Transverse colon (tissue), 4 donors: ENCODE data around the gene CALML6. TPM values are rescaled to one million over a fixed set of nuclear protein-coding genes. Genes with fewer than 3 reads are reported as not detected.

Source experiments
- DNase-seq: peaks from one replicate; pipeline ENCODE4 v3.0.0-alpha.2; 2019
- H3K27ac ChIP-seq, 4 donors: fragments of 200-600 bp; sonication (generic); 2 replicates each; pipeline ENCODE4 v1.5.1; 2016 to 2018; ENCODE audit warnings: inconsistent platforms in 4 of 4
- H3K27me3 ChIP-seq: fragments of 200-600 bp; sonication (generic); 2 replicates; pipeline ENCODE4 v1.5.1; 2017; ENCODE audit warnings: inconsistent platforms
- H3K36me3 ChIP-seq, 4 donors: fragments of 200-600 bp; sonication (generic); 2 replicates each; pipeline ENCODE4 v1.5.1; 2017 to 2019; ENCODE audit warnings: inconsistent platforms in 4 of 4
- H3K4me1 ChIP-seq, 4 donors: fragments of 200-600 bp; sonication (generic); 2 replicates each; pipeline ENCODE4 v1.5.1; 2017 to 2020; ENCODE audit warnings: inconsistent platforms in 4 of 4
- H3K4me3 ChIP-seq, 4 donors: fragments of 200-600 bp; sonication (generic); 1 replicate in 1 of 4; 2 replicates in 3 of 4; pipeline versions ENCODE4 v1.5.1 to v1.6.1; 2017 to 2019; ENCODE audit warnings: inconsistent platforms in 4 of 4
- H3K9me3 ChIP-seq, 2 donors: fragments of 200-600 bp; sonication (generic); 2 replicates each; pipeline ENCODE4 v1.5.1; 2017 to 2019; ENCODE audit warnings: inconsistent platforms in 2 of 2
- CTCF ChIP-seq, 5 experiments: fragments of 200-600 bp in 3 of 5; fragments of 450-650 bp in 2 of 5; sonication (generic) in 3 of 5; IDR thresholded peaks; 1 replicate in 2 of 5; 2 replicates in 3 of 5; pipeline ENCODE4 v1.5.1; 2016 to 2017; ENCODE audit warnings: antibody characterized with exemption in 5 of 5, inconsistent platforms in 3 of 5, mild to moderate bottlenecking in 2 of 5, moderate library complexity in 1 of 5
- EP300 ChIP-seq: sonication (generic); formaldehyde crosslinking; IDR thresholded peaks from one replicate; pipeline ENCODE4 v1.6.1; 2017; ENCODE audit warnings: antibody characterized with exemption, low read depth
- POLR2A ChIP-seq: fragments of 450-650 bp; IDR thresholded peaks from one replicate; pipeline ENCODE4 v1.6.1; 2016; ENCODE audit warnings: antibody characterized with exemption, mild to moderate bottlenecking, moderate library complexity
- POLR2AphosphoS5 ChIP-seq, 3 donors: sonication (generic); formaldehyde crosslinking; IDR thresholded peaks; one replicate each; pipeline ENCODE4 v1.6.1; 2016; ENCODE audit warnings: antibody characterized with exemption in 3 of 3
- WGBS, 2 donors: methylation state at CpG; one replicate each; pipeline ENCODE4 v1.1.5; 2018; ENCODE audit warnings: low coverage in 1 of 2; 5-methylcytosine and 5-hydroxymethylcytosine counted together
- in situ Hi-C, 4 donors: fragments of 200-750 bp; cut with MboI; loops; one replicate each; pipeline versions ENCODE4 v1.15.0 to v1.15.1; 2017; ENCODE audit warnings: low sequenced_read_pairs in 3 of 4, low pct_ligation_motif_present in 1 of 4, low pct_unique_long_range_greater_than_20kb in 1 of 4
- intact Hi-C: fragments of 100-400 bp; cut with DNase I; formaldehyde crosslinking; loops from one replicate; pipeline ENCODE4 v1.15.1; 2023; ENCODE audit warnings: low total_unique reads
- total RNA-seq, 4 donors: library from RNA; depleted of rRNA; stranded (reverse); fragments of >200 nt; gene quantifications; one replicate each; pipeline ENCODE4 v1.1.0, GENCODE V29; 2016

Gene CALML6
- total RNA-seq, 4 donors from 2014 or later = 0.48 TPM; not detected in 3

DNA sequence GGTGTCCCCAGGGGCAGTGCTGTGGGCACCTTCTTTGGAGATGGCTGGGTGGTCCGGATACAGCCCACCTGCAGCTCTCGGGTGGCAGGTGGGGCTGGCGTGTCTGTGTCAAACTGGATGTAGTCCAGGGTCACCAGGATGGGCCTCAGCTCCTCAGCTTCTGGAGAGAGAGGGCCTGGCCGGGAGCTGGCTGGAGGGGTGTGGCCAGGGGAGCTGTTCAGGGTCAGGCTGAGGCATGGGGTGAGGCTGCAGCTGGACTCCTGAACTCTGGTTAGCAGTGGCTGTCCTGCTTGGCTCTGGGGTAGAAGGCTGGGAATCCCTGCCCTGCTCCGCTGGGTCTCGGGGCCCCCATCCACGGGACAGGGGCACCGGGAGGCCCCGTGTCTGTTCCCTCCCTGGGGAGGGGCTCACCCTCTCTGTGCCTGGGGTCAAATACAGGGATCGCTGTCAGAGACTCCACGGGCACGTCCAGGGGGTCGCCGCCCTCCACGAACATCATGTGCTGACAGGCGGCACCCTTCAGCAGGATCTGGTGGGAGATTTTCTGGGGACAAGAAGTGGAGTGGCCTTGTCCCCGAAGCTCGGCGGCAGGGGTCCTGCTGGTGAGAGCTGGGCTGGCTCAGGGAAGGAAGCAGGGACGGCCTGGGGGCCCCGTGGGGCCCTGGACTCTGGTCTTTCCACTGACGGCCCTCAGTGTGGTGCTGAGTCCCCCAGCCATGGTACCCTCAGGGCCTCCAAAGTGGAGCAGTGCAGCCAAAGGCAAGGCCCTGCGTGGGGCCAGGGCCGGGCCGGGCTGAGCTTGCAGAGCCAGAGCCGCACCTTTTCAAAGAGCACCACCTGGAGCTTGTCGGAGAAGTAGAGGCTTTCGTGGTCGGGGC is 8.1 kb downstream of the CALML6 start:
- intact Hi-C loops = no loop called here
- Histone ChIP-seq H3K27me3 (no peaks in the 10 kb centered on the region), H3K27ac (peak overlapping the region in 2 of 4 donors; percentile 6 to 59), H3K36me3 (no peaks in the 10 kb centered on the region), H3K4me3 (no peak overlapping the region), H3K4me1 (peaks cover 13 to 25% (median 23%) of the 10 kb centered on the region in 4 donors), H3K9me3 (no peaks in the 10 kb centered on the region)
- DNase-seq = peak; percentile 74
- 56 to 73% methylated on average over 3 to 24 of the region's 29 CpGs for WGBS, 2 donors
- TF ChIP-seq POLR2AphosphoS5 (IDR thresholded peaks at IDR 0.05) (peak in 1 of 3 donors; percentile 28), EP300 (no peak), CTCF (IDR thresholded peaks at IDR 0.05) (no peak), POLR2A (no peak)
- in situ Hi-C loops = no loop called here

DNA sequence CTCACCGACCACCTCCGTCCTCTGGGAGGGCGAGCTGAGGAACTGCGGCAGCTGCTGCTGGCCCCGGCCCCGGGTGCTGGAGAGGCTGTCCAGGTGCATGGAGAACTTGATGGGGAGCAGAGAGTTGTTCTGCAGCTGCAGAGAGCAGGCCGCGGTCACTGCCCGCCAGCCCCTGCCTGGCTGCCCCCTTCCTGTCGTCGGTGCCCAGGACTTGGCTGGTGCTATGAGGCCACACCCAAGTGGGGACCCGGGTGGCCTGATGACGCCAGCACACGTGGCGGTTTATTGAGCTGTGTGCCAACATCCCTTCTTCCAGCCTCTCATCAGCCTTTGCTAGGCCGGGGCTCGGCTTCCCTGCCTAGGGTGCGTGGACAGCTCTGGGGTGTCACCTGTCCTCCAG is 9.3 kb downstream of the CALML6 start:
- intact Hi-C loops = no loop called here

DNA sequence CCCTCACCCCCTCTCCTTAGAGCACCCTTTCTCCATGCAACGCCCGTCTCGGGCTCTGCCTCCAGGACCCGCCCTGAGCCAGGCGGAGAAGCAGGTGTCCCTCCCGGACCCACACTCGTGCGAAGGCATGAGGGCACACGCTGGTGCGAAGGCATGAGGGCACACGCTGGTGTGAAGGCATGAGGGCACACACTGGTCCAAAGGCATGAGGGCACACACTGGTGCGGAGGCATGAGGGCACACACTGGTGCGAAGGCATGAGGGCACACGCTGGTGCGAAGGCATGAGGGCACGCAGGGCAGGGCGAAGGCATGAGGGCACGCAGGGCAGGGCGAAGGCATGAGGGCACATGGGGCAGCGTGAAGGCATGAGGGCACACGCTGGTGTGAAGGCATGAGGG is 9.8 kb downstream of the CALML6 start:
- in situ Hi-C loops = no loop called here
- no peaks in the 10 kb centered on the region for H3K9me3 ChIP-seq
- DNase-seq = no peak

More for the DNA sequence above, 9.3 kb downstream of the CALML6 start:
- in situ Hi-C loops = no loop called here
- Histone ChIP-seq H3K27me3 (no peaks in the 10 kb centered on the region), H3K4me3 (no peak overlapping the region), H3K4me1 (peaks cover 5 to 17% (median 14%) of the 10 kb centered on the region in 4 donors), H3K9me3 (no peaks in the 10 kb centered on the region), H3K36me3 (no peaks in the 10 kb centered on the region), H3K27ac (no peak overlapping the region)
- no peak for TF ChIP-seq EP300
- TF ChIP-seq POLR2AphosphoS5 (IDR thresholded peaks at IDR 0.05) = no peak
- DNase-seq = peak; percentile 15
- 25% methylated on average over 11 of the region's 18 CpGs; no CpG with 5 or more reads in 1 of the 2 donors for WGBS, 2 donors

DNA sequence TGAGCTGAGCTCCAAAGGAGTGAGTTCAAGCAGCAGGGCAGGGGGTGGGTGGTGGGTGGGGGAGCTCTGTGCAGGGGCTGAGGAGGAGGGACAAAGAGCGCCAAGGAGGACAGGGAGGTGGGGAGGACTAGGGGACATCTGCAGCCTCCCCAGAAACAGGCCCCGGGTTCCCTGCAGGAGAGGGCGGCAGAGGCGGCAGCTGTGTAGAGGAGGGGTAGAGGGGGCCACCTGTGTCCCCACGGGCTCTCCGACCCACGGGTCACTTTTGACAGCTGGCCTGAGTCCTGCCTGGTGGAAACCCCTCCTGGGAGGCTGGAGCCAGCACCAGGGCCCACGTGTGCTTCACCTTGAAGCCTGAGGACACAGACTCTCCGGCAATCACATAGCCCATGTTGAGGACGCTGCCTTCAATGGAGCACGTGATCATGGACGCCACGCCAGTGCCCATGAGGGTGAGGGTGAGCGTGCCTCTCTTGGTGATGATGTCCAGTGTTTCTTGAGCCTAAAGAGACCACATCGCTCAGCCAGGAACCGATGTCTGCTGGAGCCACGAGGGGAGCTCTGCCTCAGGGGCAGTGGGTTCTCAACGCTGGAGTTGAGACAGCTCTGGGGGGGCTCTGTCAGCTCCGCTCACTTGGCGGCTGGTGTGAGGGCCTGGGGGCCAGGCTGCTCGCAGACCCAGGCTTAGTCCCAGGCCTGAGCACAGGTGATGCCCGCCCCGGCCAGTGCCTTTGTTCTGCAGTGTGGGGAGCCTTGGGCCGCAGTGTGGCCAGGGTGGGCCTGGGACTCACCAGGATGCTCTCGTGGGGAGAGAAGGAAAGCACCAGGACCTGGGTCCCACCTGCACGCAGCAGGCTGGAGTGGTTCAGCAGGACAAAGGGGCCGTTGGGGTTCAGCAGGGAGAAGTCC is 10.6 kb downstream of the CALML6 start:
- Histone ChIP-seq H3K4me1 (peaks cover 3 to 14% (median 11%) of the 10 kb centered on the region in 4 donors), H3K4me3 (no peak overlapping the region), H3K27me3 (no peaks in the 10 kb centered on the region), H3K27ac (no peak overlapping the region), H3K36me3 (no peaks in the 10 kb centered on the region), H3K9me3 (no peaks in the 10 kb centered on the region)
- TF ChIP-seq POLR2AphosphoS5 (IDR thresholded peaks at IDR 0.05) = no peak
- TF ChIP-seq POLR2A = no peak
- no peak for TF ChIP-seq EP300
- intact Hi-C loops (no loop called here), in situ Hi-C loops (no loop called here)
- WGBS, 2 donors = 82% methylated on average over 20 of the region's 27 CpGs; no CpG with 5 or more reads in 1 of the 2 donors
- DNase-seq = peak; percentile 5

More for the DNA sequence above, 9.8 kb downstream of the CALML6 start:
- H3K4me3 ChIP-seq = no peak overlapping the region
- H3K4me1 ChIP-seq = peaks cover 4 to 15% (median 12%) of the 10 kb centered on the region in 4 donors
- no peaks in the 10 kb centered on the region for H3K27me3 ChIP-seq
- TF ChIP-seq CTCF (IDR thresholded peaks at IDR 0.05) (no peak), EP300 (no peak), POLR2A (no peak), POLR2AphosphoS5 (IDR thresholded peaks at IDR 0.05) (no peak)
- H3K36me3 ChIP-seq = no peaks in the 10 kb centered on the region
- no peak overlapping the region for H3K27ac ChIP-seq
- WGBS, 2 donors = 69 to 84% methylated on average over 5 to 21 of the region's 21 CpGs
- intact Hi-C loops = no loop called here
